H9 (cell line): ENCODE results near the gene COPS6. TPM values are rescaled to one million over a fixed set of nuclear protein-coding genes. Genes with fewer than 3 reads are reported as not detected.

Experiments
- DNase-seq: peaks from one replicate; pipeline ENCODE4 v3.0.0-alpha.2; 2017
- H2AFZ ChIP-seq: one replicate; pipeline ENCODE4 v1.6.1; 2013; ENCODE audit warnings: mild to moderate bottlenecking, low read length, control low read depth, moderate library complexity
- H2AK5ac ChIP-seq: 2 replicates; pipeline ENCODE4 v1.6.1; 2013; ENCODE audit warnings: low read length, control low read depth, mixed read lengths; ENCODE audit not compliant: insufficient read length
- H2BK120ac ChIP-seq: one replicate; pipeline ENCODE4 v1.6.1; 2013; ENCODE audit warnings: low read depth, mild to moderate bottlenecking, low read length, control low read depth, inconsistent platforms; ENCODE audit not compliant: poor library complexity, severe bottlenecking
- H2BK12ac ChIP-seq: 2 replicates; pipeline ENCODE4 v1.6.1; 2013; ENCODE audit warnings: low read length, control low read depth, mixed read lengths, low read depth; ENCODE audit not compliant: insufficient read length
- H2BK15ac ChIP-seq: 2 replicates; pipeline ENCODE4 v1.6.1; 2013; ENCODE audit warnings: low read depth, low read length, control low read depth
- H2BK20ac ChIP-seq: one replicate; pipeline ENCODE4 v1.6.1; 2013; ENCODE audit warnings: low read depth, mild to moderate bottlenecking, low read length, control low read depth, inconsistent platforms; ENCODE audit not compliant: poor library complexity, severe bottlenecking
- H2BK5ac ChIP-seq: 2 replicates; pipeline ENCODE4 v1.6.1; 2013; ENCODE audit warnings: low read length, control low read depth, mixed read lengths; ENCODE audit not compliant: insufficient read length
- H3K14ac ChIP-seq: 2 replicates; pipeline ENCODE4 v1.6.1; 2013; ENCODE audit warnings: low read length, control low read depth; ENCODE audit not compliant: insufficient read depth
- H3K18ac ChIP-seq: 2 replicates; pipeline ENCODE4 v1.6.1; 2013; ENCODE audit warnings: low read depth, mild to moderate bottlenecking, mixed read lengths, low read length, control low read depth; ENCODE audit not compliant: insufficient read length
- H3K23ac ChIP-seq: 2 replicates; pipeline ENCODE4 v1.6.1; 2013; ENCODE audit warnings: low read length, control low read depth, mixed read lengths, low read depth; ENCODE audit not compliant: insufficient read length
- H3K23me2 ChIP-seq: 2 replicates; pipeline ENCODE4 v1.6.1; 2013; ENCODE audit warnings: low read depth, mild to moderate bottlenecking, mixed read lengths, low read length, control low read depth; ENCODE audit not compliant: insufficient read length, poor library complexity, severe bottlenecking
- H3K27ac ChIP-seq: 2 replicates; pipeline ENCODE4 v1.5.1; 2013; ENCODE audit warnings: low read length, control low read depth, mixed read lengths, low read depth; ENCODE audit not compliant: insufficient read length
- H3K27me3 ChIP-seq: 2 replicates; pipeline ENCODE4 v1.6.1; 2013; ENCODE audit warnings: low read length, control low read depth, inconsistent platforms; ENCODE audit not compliant: insufficient read depth
- H3K4ac ChIP-seq: 2 replicates; pipeline ENCODE4 v1.6.1; 2013; ENCODE audit warnings: low read depth, mild to moderate bottlenecking, control low read depth, inconsistent platforms, low read length, moderate library complexity
- H3K4me1 ChIP-seq: 2 replicates; pipeline ENCODE4 v1.6.1; 2013; ENCODE audit warnings: low read length, control low read depth, inconsistent platforms; ENCODE audit not compliant: insufficient read depth
- H3K4me2 ChIP-seq: 2 replicates; pipeline ENCODE4 v1.6.1; 2013; ENCODE audit warnings: low read length, control low read depth, mixed read lengths; ENCODE audit not compliant: insufficient read length, insufficient read depth
- H3K56ac ChIP-seq: 2 replicates; pipeline ENCODE4 v1.6.1; 2013; ENCODE audit warnings: low read depth, mild to moderate bottlenecking, mixed read lengths, low read length, control low read depth; ENCODE audit not compliant: insufficient read length
- H3K79me1 ChIP-seq: 2 replicates; pipeline ENCODE4 v1.6.1; 2013; ENCODE audit warnings: low read depth, mild to moderate bottlenecking, moderate library complexity, low read length, control low read depth, inconsistent platforms; ENCODE audit not compliant: insufficient read depth, poor library complexity, severe bottlenecking
- H3K79me2 ChIP-seq: 2 replicates; pipeline ENCODE4 v1.6.1; 2013; ENCODE audit warnings: low read length, control low read depth, inconsistent platforms; ENCODE audit not compliant: insufficient read depth
- H3K9ac ChIP-seq: 2 replicates; pipeline ENCODE4 v1.6.1; 2013; ENCODE audit warnings: low read length, control low read depth, mixed read lengths; ENCODE audit not compliant: insufficient read length; ENCODE audit errors: extremely low read depth
- H3K9me3 ChIP-seq: one replicate; pipeline ENCODE4 v1.6.1; 2013; ENCODE audit warnings: low read depth, low read length, inconsistent platforms; ENCODE audit not compliant: control insufficient read depth
- H3T11ph ChIP-seq: one replicate; pipeline ENCODE4 v1.6.1; 2013; ENCODE audit warnings: mild to moderate bottlenecking, low read length, control low read depth, inconsistent platforms
- H4K20me1 ChIP-seq: one replicate; pipeline ENCODE4 v1.6.1; 2013; ENCODE audit not compliant: control insufficient read depth, insufficient read length, insufficient read depth
- H4K5ac ChIP-seq: 2 replicates; pipeline ENCODE4 v1.6.1; 2013; ENCODE audit warnings: low read depth, mild to moderate bottlenecking, mixed read lengths, low read length, control low read depth; ENCODE audit not compliant: insufficient read length
- H4K8ac ChIP-seq: replicated peaks from 2 replicates; pipeline ENCODE4 v1.6.1; 2013; ENCODE audit warnings: low read length, control low read depth, mixed read lengths, low read depth; ENCODE audit not compliant: insufficient read length
- H4K91ac ChIP-seq: 2 replicates; pipeline ENCODE4 v1.6.1; 2013; ENCODE audit warnings: low read depth, mild to moderate bottlenecking, moderate library complexity, mixed read lengths, low read length, control low read depth; ENCODE audit not compliant: insufficient read length
- H3K27ac Mint-ChIP-seq, 3 experiments: 2 replicates in 2 of 3; 3 replicates in 1 of 3; pipeline ENCODE4 v1.8.0; 2020 to 2021; ENCODE audit warnings: mixed read lengths in 3 of 3, mild to moderate bottlenecking in 1 of 3, moderate library complexity in 1 of 3
- H3K27me3 Mint-ChIP-seq: 2 replicates; pipeline ENCODE4 v1.8.0; 2021; ENCODE audit warnings: low read depth, mild to moderate bottlenecking, moderate library complexity, mixed read lengths
- H3K36me3 Mint-ChIP-seq, 3 experiments: 2 replicates in 2 of 3; 3 replicates in 1 of 3; pipeline ENCODE4 v1.8.0; 2020 to 2021; ENCODE audit warnings: low read depth in 3 of 3, mixed read lengths in 3 of 3; ENCODE audit not compliant: insufficient read depth in 1 of 3
- H3K4me1 Mint-ChIP-seq, 2 experiments: 2 replicates each; pipeline ENCODE4 v1.8.0; 2020; ENCODE audit warnings: mixed read lengths in 2 of 2
- H3K4me3 Mint-ChIP-seq, 2 experiments: 2 replicates in 1 of 2; 3 replicates in 1 of 2; pipeline ENCODE4 v1.8.0; 2020 to 2021; ENCODE audit warnings: mild to moderate bottlenecking in 2 of 2, mixed read lengths in 2 of 2, moderate library complexity in 1 of 2
- H3K9me3 Mint-ChIP-seq, 2 experiments: 2 replicates in 1 of 2; 3 replicates in 1 of 2; pipeline ENCODE4 v1.8.0; 2020; ENCODE audit warnings: mild to moderate bottlenecking in 2 of 2, mixed read lengths in 2 of 2, moderate library complexity in 1 of 2
- CTCF ChIP-seq: fragments of 200-600 bp; sonication (generic); conservative IDR thresholded peaks from 3 replicates; pipeline ENCODE4 v1.8.0; 2021; ENCODE audit warnings: antibody characterized with exemption, mild to moderate bottlenecking
- WGBS: extraction: QIAGEN DNeasy Blood & Tissue Kit; methylation state at CpG from one replicate; pipeline ENCODE4 v1.1.7; 2013; ENCODE audit warnings: missing lambda C conversion rate, low lambda C conversion rate, mixed read lengths; ENCODE audit not compliant: insufficient read length; ENCODE audit errors: extremely low coverage; 5-methylcytosine and 5-hydroxymethylcytosine counted together
- total RNA-seq: library from RNA; stranded (reverse); gene quantifications from 2 replicates; pipeline ENCODE4 v1.2.1, GENCODE V29; 2021

Gene COPS6
- total RNA-seq, 1 experiment from 2014 or later: 140 TPM

GRCh38 chr7:100126931-100127865, 38.4 kb downstream of the COPS6 start, which contains the start of gene MBLAC1:
Gene MBLAC1 (plus strand): TSS chr7:100126967. CDS start chr7:100127396, 429 bp downstream.
- Histone ChIP-seq H3K4me2 (peak within 1 kb of the TSS; percentile 92), H3K27me3 (no peaks in the 10 kb centered on the region; the same call in 1 of the 2 replicates), H3K79me1 (no peaks in the 10 kb centered on the region), H3K56ac (peak within 1 kb of the TSS; percentile 55), H3K18ac (peak within 1 kb of the TSS; percentile 96), H2BK15ac (no peak within 1 kb of the TSS), H4K91ac (no peak within 1 kb of the TSS), H3K9ac (peak within 1 kb of the TSS; percentile 95), H3K4me1 (no peaks in the 10 kb centered on the region; the same call in 1 of the 2 replicates), H4K8ac (peak within 1 kb of the TSS; percentile 19), H3K14ac (peak within 1 kb of the TSS; percentile 92; the same call in 1 of the 2 replicates), H3K27ac (peak within 1 kb of the TSS; percentile 86), H2BK20ac (no peak within 1 kb of the TSS), H3K23me2 (peaks cover 15% of the 10 kb centered on the region), H3K9me3 (no peaks in the 10 kb centered on the region), H3K4ac (no peak within 1 kb of the TSS), H2BK12ac (no peak within 1 kb of the TSS), H3K23ac (no peak within 1 kb of the TSS), H2AFZ (no peak within 1 kb of the TSS), H4K5ac (no peak within 1 kb of the TSS), H2BK120ac (no peak within 1 kb of the TSS), H4K20me1 (no peaks in the 10 kb centered on the region), H3T11ph (no peak within 1 kb of the TSS), H2AK5ac (no peak within 1 kb of the TSS), H2BK5ac (peak within 1 kb of the TSS; percentile 77), H3K79me2 (no peaks in the 10 kb centered on the region)
- Mint-ChIP-seq H3K27me3 (peaks cover 24% of the 10 kb centered on the region), H3K36me3 (peaks cover 2 to 14% (median 7%) of the 10 kb centered on the region in 3 experiments; a peak in 4 of 7 replicates), H3K27ac (peak within 1 kb of the TSS; percentile 99 to 100 (median 99)), H3K4me3 (peak within 1 kb of the TSS; percentile 98 to 99), H3K9me3 (no peaks in the 10 kb centered on the region), H3K4me1 (peaks cover 6 to 15% of the 10 kb centered on the region in 2 experiments)
- peak; percentile 86 for DNase-seq
- TF ChIP-seq CTCF: no peak
- WGBS: no CpG with 5 or more reads among the region's 85 CpGs
